MV-4-11 (cell line): ENCODE measurements around the gene CNOT3.

Experiments used
- DNase-seq: peaks from one replicate; lab custom pipeline; 2025; lab: John Stamatoyannopoulos, UW

CNOT3 gene

DNA sequence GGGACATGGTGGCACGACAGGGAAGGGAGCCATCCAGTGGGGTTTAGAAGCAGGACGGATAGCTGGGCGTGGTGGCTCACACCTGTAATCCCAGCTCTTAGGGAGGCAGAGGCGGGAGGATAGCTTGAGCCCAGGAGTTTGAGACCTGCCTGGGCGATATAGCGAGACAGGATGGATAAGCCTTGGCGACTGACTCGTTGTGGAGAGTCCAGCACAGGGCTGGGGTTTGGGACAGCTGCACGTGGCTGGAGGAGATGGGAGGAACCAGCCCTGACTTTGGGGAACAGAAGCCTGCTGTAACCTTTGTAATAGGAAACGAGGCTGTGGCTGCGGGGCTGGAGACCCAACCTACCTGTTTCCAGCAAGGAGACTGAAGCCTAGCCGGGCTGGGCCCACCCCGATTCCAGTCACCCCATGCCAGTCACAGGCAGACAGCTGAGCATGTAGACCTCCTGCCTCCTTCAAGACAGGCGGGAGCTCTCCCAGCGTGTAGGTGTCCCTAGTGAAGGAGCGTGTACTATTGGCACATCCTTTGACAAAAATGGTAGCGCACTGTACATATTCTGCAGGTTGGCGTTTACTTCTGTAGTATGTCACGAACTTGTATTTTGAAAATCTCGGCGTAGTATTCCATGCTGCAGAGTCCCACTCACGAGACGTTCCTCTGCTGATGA, 13.9 kb downstream of the CNOT3 start:
- no peak for DNase-seq

DNA sequence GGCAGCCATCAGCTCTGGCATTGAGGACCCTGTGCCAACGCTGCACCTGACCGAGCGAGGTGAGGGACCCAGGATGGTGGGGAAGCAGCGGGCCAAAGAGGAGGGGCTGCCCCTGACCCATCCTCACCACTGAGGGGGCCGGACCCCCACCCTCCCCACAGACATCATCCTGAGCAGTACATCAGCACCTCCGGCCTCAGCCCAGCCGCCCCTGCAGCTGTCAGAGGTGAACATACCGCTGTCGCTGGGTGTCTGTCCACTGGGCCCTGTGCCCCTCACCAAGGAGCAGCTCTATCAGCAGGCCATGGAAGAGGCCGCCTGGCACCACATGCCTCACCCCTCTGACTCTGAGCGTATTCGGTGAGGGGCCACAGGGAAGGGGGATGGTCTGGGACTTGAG, 14.7 kb downstream of the CNOT3 start:
- DNase-seq, result no peak

DNA sequence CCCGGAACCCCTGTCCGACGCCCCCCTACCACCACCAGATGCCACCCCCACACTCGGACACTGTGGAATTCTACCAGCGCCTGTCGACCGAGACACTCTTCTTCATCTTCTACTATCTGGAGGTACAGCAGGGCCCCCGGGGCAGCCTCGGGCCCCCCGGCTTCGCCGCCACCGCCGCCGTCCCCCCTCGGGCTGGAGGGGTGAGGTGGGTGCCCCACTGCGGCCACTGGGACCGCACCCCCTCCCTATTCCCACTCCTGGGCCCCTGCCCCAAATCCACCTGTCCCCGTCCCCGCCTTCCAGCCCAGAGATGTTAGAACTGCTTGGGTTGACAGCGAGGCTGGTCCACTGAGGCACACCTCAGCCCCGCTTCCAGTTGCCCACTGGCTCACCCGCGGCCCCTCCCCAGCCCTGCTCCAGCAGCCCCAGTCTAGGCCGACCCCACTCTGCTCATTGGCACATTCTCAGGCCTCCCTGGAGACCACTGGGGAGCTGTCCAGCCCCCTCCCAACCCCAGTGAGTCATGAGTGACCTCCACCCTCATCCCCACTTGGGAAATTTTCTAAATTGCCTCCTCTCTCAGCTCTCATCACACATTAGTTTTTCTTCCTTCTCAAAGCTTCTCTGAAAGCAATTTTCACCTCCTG, 15.4 kb downstream of the CNOT3 start:
- DNase-seq, result no peak

DNA sequence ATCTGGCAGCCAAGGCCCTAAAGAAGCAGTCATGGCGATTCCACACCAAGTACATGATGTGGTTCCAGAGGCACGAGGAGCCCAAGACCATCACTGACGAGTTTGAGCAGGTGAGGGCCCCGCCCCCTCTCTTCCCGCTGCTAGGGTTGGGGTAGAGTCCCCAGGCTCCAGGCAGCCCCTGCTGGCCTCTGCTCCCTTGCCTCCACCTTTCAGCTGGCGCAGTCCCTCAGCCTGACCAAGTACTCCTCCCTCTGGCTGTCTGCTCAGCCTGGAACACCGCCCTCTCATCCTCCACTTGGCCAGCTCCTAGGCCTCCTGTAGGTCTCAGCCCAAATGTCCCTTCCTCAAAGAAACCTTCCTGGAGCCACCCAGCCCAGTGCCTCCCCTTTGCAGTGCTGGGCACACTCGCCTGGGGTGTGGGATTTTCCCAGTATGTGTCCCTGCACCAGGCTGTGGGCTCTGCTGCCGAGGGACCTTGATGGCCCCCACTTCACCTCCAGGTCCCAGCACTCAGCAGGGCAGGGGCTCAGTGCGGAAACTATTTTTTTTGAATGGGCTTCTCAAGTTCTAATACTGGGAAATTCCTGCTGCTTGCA, 16.3 kb downstream of the CNOT3 start:
- no peak for DNase-seq

DNA sequence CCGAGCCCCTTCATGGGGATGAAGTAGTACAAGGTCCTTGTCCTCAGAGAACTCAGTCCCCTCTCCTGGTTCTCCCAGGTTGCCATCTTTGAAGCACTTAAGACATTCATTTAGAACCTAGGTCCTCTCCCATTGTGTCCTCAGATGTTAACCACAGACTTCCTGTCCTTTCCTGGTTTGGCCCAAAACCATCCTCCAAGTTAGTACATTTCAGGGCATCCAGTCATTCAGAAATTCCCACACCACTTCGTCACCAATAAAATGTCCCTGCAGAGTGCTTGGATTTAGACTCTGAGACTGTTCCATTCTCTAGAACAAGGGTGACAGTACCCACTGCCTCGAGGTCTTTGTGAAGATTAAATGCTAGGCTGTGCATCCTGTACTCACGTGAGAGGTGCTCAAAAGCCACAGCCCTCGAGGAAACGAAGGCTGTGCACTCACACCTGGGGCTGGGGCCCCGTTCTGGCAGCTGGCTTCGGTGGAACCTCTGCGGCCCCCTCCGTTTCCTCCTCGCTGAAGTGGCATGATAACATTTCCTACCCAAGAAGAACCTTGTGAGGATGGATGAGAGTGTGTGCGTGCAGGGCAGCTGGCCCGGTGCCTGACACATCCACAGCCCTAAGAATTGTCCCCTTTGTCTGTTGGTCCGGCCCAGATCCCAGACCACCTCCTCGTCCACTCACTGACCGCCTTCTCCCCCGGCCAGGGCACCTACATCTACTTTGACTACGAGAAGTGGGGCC, 17.2 kb downstream of the CNOT3 start:
- DNase-seq, result no peak

DNA sequence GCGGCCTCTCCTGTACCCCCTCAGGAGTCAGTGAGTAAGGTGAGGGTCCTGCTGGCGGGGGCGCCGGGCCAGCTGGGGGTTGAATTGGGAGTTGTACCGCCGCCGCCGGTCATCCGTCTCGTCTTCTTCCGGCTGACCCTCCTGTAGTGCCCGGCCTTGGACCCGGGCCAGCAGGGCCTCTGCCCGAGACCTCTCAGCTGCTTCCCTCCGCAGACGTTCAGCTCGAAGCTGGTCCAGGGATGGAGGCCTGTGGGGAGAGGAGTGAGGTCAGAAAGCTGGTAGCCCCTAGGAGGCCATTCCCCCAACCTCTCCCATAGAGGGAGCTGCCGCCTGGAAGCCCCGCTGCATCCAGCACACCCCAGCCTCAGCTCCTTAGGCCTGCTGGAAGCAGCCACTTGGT, 18.1 kb downstream of the CNOT3 start:
- DNase-seq, result no peak

DNA sequence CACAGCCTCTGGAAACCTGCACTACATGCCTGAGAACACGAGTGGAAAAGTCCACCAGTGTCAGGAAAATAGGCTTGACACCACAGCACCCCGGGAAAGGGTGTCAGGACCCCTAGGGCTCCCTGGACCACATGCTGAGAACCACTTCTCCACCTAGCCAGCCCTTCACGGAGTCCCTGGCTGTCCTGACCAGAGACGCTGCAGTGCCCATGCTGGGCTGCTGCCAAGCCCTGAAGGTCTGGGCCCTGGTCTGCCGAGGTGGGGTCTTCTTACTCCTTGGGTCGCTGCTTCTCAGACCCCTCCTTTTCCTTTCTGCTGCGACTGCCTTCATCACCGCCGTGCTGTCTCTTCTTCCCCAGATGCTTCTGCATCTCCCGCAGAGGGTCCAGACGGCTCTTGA, 18.9 kb downstream of the CNOT3 start:
- no peak for DNase-seq

DNA sequence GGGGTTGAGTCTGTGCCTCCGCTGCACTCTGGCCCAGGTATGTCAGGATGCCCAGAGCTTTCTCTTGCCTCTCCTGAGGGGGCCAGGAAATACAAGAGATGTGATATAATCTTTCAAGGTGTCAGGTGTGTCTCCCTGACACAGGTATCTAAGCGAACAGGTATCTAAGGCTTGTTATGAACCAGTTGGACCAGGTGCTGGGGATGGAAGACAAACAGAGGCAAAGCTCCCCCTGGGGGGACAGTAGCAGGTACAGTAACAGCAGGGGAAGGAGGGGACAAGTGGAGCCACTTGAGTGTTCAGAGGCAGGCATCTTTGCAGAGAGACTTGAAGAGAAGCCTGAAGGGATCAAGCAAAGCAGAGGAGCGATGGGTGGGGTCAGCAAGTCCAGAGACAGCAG, 19.4 kb downstream of the CNOT3 start:
- DNase-seq, result no peak

DNA sequence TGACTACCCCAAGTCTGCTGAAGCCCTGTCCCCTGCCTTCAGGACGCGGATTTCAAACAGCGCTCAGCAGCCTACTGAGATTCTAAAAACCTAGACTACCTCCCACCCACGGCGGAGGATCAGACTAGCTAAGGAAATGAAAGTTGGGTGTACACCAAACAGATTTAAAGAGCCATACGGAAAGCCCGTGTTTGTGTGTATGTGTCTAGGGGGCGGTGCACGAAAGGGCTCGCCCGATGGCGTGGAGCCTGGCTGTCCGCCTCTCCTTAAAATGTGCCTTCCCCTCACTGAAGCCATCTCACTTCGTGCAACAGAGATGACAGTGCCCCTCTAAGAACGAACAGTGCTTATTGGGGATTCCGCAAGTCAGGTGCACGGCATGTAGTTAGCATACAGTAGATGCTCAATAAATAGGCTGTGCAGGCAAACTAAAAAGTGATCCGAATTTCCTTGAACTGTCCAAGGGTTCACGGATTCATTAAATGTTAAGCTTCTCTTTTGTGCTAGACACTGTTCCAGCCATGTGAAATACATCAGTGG, 21.3 kb downstream of the CNOT3 start:
- DNase-seq, result peak; percentile 76

DNA sequence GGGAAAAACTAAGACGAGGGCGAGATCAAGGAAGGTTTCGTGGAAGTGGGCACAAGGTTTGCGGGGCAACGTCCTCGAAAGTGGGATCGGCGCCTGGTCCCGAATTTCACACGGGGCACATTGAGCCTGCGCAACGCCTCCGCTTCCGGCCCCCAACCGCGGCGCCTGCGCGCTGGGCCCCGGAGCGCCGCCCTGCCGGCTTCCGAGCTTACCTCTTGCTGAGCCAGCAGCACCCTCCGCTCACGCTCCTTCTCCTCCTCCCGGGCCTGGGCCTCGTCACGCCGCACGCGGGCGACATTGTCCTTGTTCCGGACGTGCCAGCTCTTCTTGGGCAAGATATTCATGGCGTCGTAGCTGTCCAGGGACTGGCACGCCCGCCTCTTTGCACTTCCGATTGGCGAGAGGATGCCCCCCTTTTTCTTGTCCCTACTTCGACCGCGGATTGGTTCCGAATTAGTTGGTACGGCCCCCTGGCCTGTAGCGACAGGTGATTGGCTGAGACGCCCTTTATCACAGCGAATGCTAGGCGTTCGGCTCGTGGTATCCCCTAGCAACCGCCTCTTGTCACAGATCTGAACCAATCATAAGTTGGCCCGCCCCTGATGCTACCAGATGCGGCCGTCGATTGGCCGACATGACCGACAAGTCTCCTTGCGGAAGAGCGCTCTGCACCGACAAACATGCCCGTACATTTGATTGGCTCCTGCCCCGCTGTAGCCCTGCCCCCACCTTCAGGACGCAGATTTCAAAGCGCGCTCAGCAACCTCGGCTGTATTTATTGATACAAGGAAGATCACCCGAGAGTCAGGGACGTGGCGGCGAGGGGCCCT, 22.0 kb downstream of the CNOT3 start, which contains the start of gene LENG1:
Gene LENG1, minus strand, starts transcription at position 370 of the 830 bp plus-strand sequence. Its CDS starts 26 bp downstream, at position 344.
- DNase-seq, result peak; percentile 100

DNA sequence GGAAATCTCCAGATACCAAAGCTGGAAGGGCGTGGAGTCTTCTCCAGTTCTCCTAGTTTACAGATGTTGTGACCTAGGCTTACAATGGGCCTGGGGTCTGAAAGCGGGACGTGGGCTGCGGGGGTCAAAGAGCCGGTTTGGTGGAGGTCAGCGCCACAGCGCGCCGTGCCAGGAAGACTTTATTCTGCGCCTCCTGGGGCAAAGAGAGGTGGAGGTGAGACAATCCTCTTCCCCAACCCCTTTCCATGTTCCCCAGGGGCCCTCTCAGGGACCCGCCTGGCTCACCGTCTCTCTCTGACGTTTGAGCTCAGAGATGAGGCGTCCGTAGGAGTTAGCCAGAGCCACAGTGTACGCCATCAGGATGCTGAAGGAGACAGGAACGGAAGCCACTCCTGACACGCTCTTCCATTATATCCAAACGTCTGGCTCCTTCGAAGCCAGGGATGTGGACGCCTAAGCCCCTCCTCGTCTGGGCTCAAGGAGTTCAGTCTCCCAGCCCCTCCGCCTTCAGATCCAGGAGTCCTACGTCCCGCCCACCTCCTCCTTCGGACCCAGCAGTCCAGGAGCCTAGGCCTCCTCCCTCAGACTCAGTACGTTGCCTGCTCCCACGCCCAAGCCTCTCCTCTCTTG, 22.7 kb downstream of the CNOT3 start:
- no peak for DNase-seq

DNA sequence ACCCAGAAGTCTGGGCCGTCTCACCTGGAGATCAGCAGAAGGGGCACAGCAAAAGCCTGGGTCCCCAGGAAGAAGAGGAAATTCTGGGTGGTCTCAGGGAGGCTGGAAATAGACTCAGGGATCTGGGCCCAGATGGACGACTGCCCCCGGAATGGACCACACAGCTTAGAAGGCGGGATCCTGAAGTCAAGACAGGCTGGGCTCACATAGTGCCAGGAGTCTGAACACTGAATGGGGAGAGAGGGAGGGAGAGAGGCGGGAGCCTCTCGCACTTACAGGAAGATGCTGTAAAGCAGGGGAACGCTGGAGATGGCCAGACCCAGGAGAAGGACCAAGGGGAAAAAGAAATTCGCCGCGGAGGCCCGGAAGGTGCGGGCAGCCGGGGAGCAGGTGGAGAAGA, 23.3 kb downstream of the CNOT3 start:
- no peak for DNase-seq

DNA sequence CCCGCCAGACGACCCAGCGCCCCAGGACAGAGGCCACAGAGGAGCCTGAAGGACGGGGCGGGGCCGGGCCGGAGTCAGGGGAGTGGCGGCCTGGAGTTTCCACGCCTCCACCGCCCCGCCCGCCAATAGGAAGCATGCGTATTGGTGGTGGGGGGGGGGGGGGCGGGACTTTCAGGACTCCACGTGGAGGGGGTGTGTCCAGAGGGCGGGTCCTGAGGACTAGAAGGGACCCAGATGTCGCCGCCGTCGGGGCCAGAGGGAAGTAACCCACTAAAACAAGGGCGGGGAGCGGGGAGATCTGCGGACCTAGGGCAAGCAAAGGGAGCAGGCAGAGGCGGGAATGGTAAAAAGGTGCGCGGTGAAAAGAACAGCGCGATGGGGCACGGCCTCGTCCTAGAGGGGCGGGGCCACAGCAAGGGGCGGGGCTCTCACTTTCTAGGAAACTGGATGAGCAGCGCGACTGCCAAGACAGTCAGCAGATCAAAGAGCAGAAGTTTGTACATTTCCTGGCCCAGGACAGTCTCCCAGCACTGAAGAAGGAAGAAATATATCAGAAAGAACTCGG, 24.8 kb downstream of the CNOT3 start:
- DNase-seq, result peak; percentile 96

DNA sequence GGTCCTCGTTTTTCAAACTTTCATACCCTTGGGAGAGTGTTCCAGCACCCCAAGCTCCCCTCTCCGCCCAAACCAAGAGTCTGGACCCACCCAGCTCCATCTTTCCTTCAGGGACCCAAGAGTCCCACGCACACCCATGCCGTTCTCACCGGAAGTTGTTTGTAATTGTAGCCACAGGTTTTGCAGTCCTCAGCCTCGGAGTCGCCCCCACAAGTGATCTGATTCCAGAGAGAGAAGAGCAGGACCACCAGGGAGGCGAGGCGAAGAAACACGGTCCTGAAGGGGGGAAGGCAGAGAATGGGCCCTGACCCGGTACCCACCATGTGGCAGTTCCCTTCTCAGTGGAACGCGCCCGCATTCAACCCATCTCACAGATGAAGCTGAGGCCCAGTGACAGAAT, 25.3 kb downstream of the CNOT3 start:
- no peak for DNase-seq

DNA sequence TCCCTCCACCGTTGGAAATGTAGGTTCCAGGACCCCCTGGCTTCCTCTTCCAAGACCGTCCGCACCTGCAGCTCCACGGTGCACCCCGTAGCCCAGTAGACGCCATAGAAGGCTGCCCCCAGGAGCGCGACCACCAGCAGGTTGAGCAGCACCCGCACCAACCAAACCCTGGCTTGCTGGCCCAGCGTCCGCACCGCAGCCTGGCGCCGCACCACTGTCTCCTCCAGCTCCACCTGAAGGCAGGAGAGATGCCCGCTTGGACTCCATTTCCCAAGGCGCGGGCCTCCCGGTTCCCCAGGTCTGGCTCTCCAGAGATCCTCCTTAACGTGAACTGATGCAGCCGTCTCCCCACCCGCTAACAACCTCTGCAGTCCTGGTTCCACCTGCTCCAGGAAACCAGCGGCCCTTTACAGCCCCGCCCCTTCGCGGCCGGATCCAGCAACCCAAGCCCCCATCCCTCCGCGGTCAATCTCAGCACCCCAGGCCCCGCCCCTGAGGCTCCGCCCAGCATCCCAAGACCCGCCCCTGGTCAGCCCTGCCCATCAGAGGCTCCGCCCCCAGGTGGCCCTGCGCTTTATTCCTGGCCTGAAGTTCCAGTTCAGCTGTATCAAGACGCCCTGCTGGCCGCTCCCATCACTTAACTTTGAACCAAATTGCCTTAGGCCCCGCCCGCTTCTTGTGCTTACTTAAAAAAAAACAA, 27.0 kb downstream of the CNOT3 start:
- DNase-seq, result peak; percentile 79

DNA sequence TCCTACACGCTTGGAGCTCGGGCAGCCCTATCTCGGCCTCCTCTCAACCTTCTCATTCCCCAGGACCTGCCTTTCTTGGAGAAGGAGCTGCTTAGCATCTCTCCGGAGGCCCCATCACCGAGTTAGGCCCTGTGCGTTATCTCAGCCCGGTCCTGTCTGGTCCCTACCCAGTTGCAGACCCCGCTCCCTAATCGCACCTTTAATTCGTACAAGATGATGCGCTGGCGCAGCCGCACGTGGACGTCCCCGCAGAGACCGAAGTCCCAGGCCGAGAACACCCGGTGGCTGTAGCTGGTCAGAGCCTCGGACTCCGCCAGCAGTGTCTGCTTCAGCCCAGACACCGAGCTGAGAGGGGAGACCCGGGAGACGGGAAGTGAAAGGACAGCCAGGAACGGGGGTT, 27.7 kb downstream of the CNOT3 start:
- no peak for DNase-seq

DNA sequence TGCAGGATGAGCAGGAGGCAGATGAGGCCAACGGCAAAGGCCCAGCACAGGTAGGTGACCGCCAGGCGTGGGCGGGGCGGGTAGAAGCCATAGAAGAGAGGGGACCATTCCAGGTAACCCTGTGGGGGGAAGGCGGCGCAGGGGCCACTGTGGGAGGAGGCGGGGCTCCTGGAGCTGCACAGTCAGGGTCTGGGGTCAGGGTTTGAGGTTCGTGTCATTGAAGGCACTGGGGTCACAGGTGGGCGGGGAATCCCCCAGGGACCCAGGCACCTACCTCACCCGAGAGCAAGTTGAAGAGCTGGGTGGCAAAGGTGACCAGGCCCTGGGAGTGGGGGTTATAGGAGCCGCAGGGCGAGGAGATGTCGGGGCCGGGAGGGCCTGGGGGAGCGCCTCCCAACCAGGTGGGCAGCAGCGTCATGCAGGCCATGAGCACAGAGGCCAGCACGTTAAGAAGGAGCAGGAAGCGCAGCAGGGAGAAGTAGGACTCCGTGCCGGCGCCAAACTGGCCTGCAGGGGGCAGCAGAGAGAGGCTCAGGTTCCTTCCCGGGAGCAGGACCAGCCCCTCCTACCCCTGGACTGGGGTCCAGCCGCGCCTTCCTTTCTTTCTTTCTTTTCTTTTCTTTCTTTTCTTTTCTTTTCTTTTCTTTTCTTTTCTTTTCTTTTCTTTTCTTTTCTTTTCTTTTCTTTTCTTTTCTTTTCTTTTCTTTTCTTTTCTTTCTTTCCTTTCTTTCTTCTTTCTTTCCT, 30.8 kb downstream of the CNOT3 start:
- DNase-seq, result peak; percentile 88

DNA sequence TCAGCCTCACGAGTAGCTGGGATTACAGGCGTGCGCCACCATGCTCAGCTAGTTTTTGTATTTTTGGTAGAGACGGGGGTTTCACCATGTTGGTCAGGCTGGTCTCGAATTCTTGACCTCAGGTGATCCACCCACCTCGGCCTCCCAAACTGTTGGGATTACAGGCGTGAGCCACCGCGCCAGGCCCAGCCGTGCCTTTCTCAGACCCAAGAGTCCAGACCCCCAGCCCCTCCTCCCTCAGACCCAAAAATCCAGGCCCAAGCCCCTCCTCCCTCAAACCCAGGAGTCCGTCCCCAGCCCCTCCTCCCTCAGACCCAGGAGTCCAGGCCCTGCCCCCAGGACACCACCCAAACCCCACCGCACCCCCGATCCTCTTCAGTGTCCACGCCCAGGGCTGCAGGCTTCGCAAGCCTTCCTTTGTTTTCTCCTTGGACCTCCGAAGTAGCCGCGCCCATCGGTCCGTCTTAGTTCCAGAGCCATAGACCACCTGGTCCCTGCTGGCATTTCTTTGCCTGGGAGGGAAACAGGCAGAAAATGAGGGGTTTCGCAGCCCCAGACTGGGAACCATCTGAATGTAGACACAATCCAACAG, 31.7 kb downstream of the CNOT3 start:
- DNase-seq, result no peak
